HCT116 (cell line): ENCODE measurements around the gene DDX20.

ENCODE experiments used
- ATF3 ChIP-seq: IDR thresholded peaks from 2 replicates; pipeline ENCODE4 v1.6.1; 2012
- CBX3 ChIP-seq: IDR thresholded peaks from 2 replicates; pipeline ENCODE4 v1.6.1; 2012; ENCODE audit warnings: low read depth
- EGR1 ChIP-seq: IDR thresholded peaks from 2 replicates; pipeline ENCODE4 v1.6.1; 2012; ENCODE audit warnings: low read depth
- EZH2 ChIP-seq: fragments of 200-600 bp; sonication (generic); IDR thresholded peaks from 2 replicates; pipeline ENCODE4 v1.6.1; 2017; ENCODE audit warnings: antibody characterized with exemption, mixed run types
- POLR2A ChIP-seq: IDR thresholded peaks from 2 replicates; pipeline ENCODE4 v1.7.0; 2011; ENCODE audit warnings: borderline replicate concordance; ENCODE audit not compliant: insufficient read depth, insufficient read length; ENCODE audit errors: extremely low read depth
- POLR2AphosphoS5 ChIP-seq: IDR thresholded peaks from 2 replicates; pipeline ENCODE4 v1.6.1; 2011; ENCODE audit warnings: mild to moderate bottlenecking, low read depth, low read length, moderate library complexity
- TF ChIP-seq, protein P1 (sequence below), 3 experiments: fragments of 200-600 bp in 1 of 3; sonication (generic) in 1 of 3; IDR thresholded peaks in 2 of 3; conservative IDR thresholded peaks in 1 of 3; 2 replicates each; pipeline ENCODE4 v1.5.1; 2012 to 2017; ENCODE audit warnings: low read depth in 2 of 3, low read length in 2 of 3, antibody characterized with exemption in 1 of 3, borderline replicate concordance in 1 of 3, control low read depth in 1 of 3, mild to moderate bottlenecking in 1 of 3, mixed read lengths in 1 of 3, mixed run types in 1 of 3, moderate library complexity in 1 of 3; ENCODE audit not compliant: insufficient read depth in 1 of 3
- TF ChIP-seq, protein P2 (sequence below): IDR thresholded peaks from 2 replicates; pipeline ENCODE4 v1.6.1; 2012; ENCODE audit warnings: low read depth

DNA sequence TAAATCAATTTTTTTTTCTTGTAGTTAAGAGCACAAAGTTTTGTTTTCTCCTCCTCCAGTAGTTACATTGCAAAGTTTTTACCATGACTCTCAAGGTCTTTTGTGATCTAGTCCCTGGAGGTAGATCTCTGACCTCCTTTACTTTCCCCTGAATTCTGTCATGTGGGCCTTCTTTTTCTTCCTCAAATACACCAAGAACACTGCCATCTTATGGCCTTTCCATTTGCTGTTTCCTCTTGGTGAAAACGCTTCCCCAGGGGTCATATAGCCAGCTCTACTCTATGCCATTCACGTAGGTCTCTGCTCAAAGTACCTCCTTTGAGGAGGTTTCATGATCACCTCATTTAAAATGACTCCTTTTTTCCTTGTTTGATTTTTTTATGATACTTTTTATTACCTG is 2.7 kb downstream of the DDX20 start:
- TF ChIP-seq, protein P1, sequence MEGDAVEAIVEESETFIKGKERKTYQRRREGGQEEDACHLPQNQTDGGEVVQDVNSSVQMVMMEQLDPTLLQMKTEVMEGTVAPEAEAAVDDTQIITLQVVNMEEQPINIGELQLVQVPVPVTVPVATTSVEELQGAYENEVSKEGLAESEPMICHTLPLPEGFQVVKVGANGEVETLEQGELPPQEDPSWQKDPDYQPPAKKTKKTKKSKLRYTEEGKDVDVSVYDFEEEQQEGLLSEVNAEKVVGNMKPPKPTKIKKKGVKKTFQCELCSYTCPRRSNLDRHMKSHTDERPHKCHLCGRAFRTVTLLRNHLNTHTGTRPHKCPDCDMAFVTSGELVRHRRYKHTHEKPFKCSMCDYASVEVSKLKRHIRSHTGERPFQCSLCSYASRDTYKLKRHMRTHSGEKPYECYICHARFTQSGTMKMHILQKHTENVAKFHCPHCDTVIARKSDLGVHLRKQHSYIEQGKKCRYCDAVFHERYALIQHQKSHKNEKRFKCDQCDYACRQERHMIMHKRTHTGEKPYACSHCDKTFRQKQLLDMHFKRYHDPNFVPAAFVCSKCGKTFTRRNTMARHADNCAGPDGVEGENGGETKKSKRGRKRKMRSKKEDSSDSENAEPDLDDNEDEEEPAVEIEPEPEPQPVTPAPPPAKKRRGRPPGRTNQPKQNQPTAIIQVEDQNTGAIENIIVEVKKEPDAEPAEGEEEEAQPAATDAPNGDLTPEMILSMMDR (IDR thresholded peaks at IDR 0.05 in 2 of 3, conservative IDR thresholded peaks at IDR 0.05 in 1 of 3; ENCODE audit: borderline replicate concordance in 1 of 3, insufficient read depth in 1 of 3, low read depth in 2 of 3, low read length in 2 of 3), result peak in 1 of 3 experiments; percentile 27; a peak in 1 of 6 replicates
- TF ChIP-seq POLR2AphosphoS5, result no peak
- TF ChIP-seq EZH2, result no peak
- TF ChIP-seq POLR2A, result no peak
- TF ChIP-seq, protein P2, sequence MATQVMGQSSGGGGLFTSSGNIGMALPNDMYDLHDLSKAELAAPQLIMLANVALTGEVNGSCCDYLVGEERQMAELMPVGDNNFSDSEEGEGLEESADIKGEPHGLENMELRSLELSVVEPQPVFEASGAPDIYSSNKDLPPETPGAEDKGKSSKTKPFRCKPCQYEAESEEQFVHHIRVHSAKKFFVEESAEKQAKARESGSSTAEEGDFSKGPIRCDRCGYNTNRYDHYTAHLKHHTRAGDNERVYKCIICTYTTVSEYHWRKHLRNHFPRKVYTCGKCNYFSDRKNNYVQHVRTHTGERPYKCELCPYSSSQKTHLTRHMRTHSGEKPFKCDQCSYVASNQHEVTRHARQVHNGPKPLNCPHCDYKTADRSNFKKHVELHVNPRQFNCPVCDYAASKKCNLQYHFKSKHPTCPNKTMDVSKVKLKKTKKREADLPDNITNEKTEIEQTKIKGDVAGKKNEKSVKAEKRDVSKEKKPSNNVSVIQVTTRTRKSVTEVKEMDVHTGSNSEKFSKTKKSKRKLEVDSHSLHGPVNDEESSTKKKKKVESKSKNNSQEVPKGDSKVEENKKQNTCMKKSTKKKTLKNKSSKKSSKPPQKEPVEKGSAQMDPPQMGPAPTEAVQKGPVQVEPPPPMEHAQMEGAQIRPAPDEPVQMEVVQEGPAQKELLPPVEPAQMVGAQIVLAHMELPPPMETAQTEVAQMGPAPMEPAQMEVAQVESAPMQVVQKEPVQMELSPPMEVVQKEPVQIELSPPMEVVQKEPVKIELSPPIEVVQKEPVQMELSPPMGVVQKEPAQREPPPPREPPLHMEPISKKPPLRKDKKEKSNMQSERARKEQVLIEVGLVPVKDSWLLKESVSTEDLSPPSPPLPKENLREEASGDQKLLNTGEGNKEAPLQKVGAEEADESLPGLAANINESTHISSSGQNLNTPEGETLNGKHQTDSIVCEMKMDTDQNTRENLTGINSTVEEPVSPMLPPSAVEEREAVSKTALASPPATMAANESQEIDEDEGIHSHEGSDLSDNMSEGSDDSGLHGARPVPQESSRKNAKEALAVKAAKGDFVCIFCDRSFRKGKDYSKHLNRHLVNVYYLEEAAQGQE, result no peak
- no peak for TF ChIP-seq ATF3
- no peak for TF ChIP-seq EGR1
- no peak for TF ChIP-seq CBX3
